WTC11 (cell line): ENCODE data around the gene KIRREL2. TPM values are rescaled to one million over a fixed set of nuclear protein-coding genes. Genes with fewer than 3 reads are reported as not detected.

Experiments
- ATAC-seq: fragments of 200-7000 bp; cut with Tn5 transposase; 2 replicates; pipeline ENCODE4 v1.10.0; 2021; ENCODE audit warnings: mild to moderate bottlenecking, moderate library complexity
- CTCF ChIA-PET: fragments of 300-600 bp; sonication (Branson Sonifier 250); formaldehyde crosslinking; loops from one replicate; lab custom pipeline; 2021; ENCODE audit warnings: antibody characterized with exemption; lab: Charles Lee
- POLR2A ChIA-PET: fragments of 350-600 bp; sonication (Branson Sonifier 250); formaldehyde crosslinking; loops from one replicate; lab custom pipeline; 2021; ENCODE audit warnings: antibody characterized with exemption; lab: Charles Lee
- DNase-seq: peaks from one replicate; pipeline ENCODE4 v3.0.0; 2021; ENCODE audit warnings: low spot score
- H3K27ac Mint-ChIP-seq: 2 replicates; pipeline ENCODE4 v1.8.0; 2021; ENCODE audit warnings: mixed read lengths
- H3K27me3 Mint-ChIP-seq: 2 replicates; pipeline ENCODE4 v1.8.0; 2021; ENCODE audit warnings: low read depth, mild to moderate bottlenecking, moderate library complexity, mixed read lengths
- H3K36me3 Mint-ChIP-seq: 2 replicates; pipeline ENCODE4 v1.8.0; 2021; ENCODE audit warnings: mixed read lengths
- H3K4me1 Mint-ChIP-seq: 2 replicates; pipeline ENCODE4 v1.8.0; 2022; ENCODE audit warnings: mixed read lengths
- H3K4me3 Mint-ChIP-seq: 2 replicates; pipeline ENCODE4 v1.8.0; 2021; ENCODE audit warnings: mild to moderate bottlenecking, moderate library complexity, mixed read lengths
- H3K9me3 Mint-ChIP-seq: 2 replicates; pipeline ENCODE4 v1.8.0; 2021; ENCODE audit warnings: mixed read lengths
- CREB1 ChIP-seq: sonication (generic); formaldehyde crosslinking; IDR thresholded peaks from 2 replicates; pipeline ENCODE4 v1.8.0; 2023; ENCODE audit warnings: mild to moderate bottlenecking, missing genetic modification reagents
- ETV6 ChIP-seq: sonication (generic); formaldehyde crosslinking; IDR thresholded peaks from 2 replicates; pipeline ENCODE4 v1.8.1; 2022; ENCODE audit warnings: mild to moderate bottlenecking, missing genetic modification reagents
- FOXK1 ChIP-seq: sonication (generic); formaldehyde crosslinking; IDR thresholded peaks from 2 replicates; pipeline ENCODE4 v1.8.0; 2022; ENCODE audit warnings: mild to moderate bottlenecking, moderate library complexity, missing genetic modification reagents
- FOXP1 ChIP-seq: sonication (generic); formaldehyde crosslinking; IDR thresholded peaks from 2 replicates; pipeline ENCODE4 v1.8.0; 2022; ENCODE audit warnings: missing genetic modification reagents, mild to moderate bottlenecking, moderate library complexity, borderline replicate concordance
- GRHL2 ChIP-seq: fragments of 250-450 bp; sonication (Bioruptor Pico); IDR thresholded peaks from 2 replicates; pipeline ENCODE4 v1.8.0; 2022; ENCODE audit warnings: mild to moderate bottlenecking, moderate library complexity; ENCODE audit not compliant: insufficient replicate concordance, severe bottlenecking
- SP1 ChIP-seq: sonication (generic); formaldehyde crosslinking; conservative IDR thresholded peaks from 2 replicates; pipeline ENCODE4 v1.8.1; 2022; ENCODE audit warnings: missing genetic modification reagents
- TP53 ChIP-seq: sonication (generic); formaldehyde crosslinking; IDR thresholded peaks from 2 replicates; pipeline ENCODE4 v1.8.1; 2023; ENCODE audit warnings: mild to moderate bottlenecking, missing genetic modification reagents
- total RNA-seq: library from RNA; stranded (reverse); gene quantifications from 3 replicates; pipeline ENCODE4 v1.2.3, GENCODE V29; 2021
- TF ChIP-seq, protein P1 (sequence below): sonication (generic); formaldehyde crosslinking; IDR thresholded peaks from 2 replicates; pipeline ENCODE4 v1.8.0; 2022; ENCODE audit warnings: missing genetic modification reagents
- TF ChIP-seq, protein P2 (sequence below): sonication (generic); formaldehyde crosslinking; IDR thresholded peaks from 2 replicates; pipeline ENCODE4 v1.8.1; 2023; ENCODE audit warnings: mild to moderate bottlenecking, missing genetic modification reagents, moderate library complexity
- TF ChIP-seq, protein P3 (sequence below): sonication (generic); formaldehyde crosslinking; conservative IDR thresholded peaks from 2 replicates; pipeline ENCODE4 v1.8.1; 2022; ENCODE audit warnings: mild to moderate bottlenecking, missing genetic modification reagents
- TF ChIP-seq, protein P4 (sequence below): sonication (generic); formaldehyde crosslinking; IDR thresholded peaks from 2 replicates; pipeline ENCODE4 v1.8.1; 2023; ENCODE audit warnings: mild to moderate bottlenecking, moderate library complexity, missing genetic modification reagents
- TF ChIP-seq, protein P5 (sequence below): sonication (generic); formaldehyde crosslinking; IDR thresholded peaks from 2 replicates; pipeline ENCODE4 v1.8.0; 2022; ENCODE audit warnings: mild to moderate bottlenecking, missing genetic modification reagents
- TF ChIP-seq, protein P6 (sequence below): sonication (generic); formaldehyde crosslinking; IDR thresholded peaks from 2 replicates; pipeline ENCODE4 v1.8.0; 2023; ENCODE audit warnings: mild to moderate bottlenecking, missing genetic modification reagents
- TF ChIP-seq, protein P7 (sequence below): fragments of 250-450 bp; sonication (Bioruptor Pico); IDR thresholded peaks from 2 replicates; pipeline ENCODE4 v1.9.0; 2021; ENCODE audit warnings: moderate library complexity, mild to moderate bottlenecking, inconsistent platforms, borderline replicate concordance

The KIRREL2 gene
- total RNA-seq, 1 experiment from 2014 or later, result 4.7 TPM

DNA sequence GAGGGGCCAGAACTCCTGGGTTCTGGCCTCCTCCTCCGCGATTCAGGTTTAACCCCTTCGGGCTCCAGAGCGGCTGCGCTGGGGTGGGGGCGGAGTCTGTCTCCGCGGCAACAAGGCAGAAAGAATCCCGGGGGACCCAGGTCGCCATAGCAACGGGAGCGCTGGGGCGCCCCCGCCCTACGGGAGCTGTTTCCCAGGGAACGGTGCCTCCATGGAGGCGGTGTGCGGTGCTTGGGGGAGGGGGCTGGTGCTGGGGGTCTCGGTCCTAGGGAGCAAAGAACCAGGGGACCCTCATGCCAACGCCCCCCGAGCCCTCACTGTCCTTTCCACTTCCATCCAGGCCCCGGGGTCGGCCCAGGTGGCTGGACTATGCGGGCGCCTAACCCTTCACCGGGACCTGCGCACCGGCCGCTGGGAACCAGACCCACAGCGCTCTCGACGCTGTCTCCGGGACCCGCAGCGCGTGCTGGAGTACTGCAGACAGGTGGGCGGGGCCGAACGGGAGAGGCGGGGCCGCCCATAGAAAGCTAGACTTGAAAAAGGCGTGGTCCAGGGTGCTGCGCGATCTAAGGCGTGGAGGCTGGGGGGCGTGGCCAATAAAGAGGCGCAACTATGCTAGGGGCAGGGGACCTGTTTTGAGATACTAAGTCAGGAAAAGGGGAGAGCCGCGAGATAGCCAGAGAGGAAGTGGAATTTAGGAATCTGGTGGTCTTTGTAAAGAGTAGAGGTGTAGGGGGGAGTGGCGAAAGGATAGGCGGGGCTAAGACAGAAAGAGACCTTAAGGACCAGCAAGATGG lies 12.8 kb downstream of the KIRREL2 start:
- Mint-ChIP-seq H3K27ac (peak overlapping the region; percentile 97), H3K4me1 (peaks cover 26% of the 10 kb centered on the region), H3K4me3 (peak overlapping the region; percentile 86), H3K27me3 (peaks cover 45% of the 10 kb centered on the region), H3K36me3 (no peaks in the 10 kb centered on the region), H3K9me3 (no peaks in the 10 kb centered on the region)
- POLR2A ChIA-PET, result interaction anchor here (0.5 to 3.0 kb wide), 10 partner anchors 8 to 312 kb away, joined by 3 to 15 read pairs (median 4); partner anchors contain the start of genes KIRREL2 and THAP8
- DNase-seq (peak; percentile 97), ATAC-seq (peak; percentile 79)
- TF ChIP-seq, protein P1, sequence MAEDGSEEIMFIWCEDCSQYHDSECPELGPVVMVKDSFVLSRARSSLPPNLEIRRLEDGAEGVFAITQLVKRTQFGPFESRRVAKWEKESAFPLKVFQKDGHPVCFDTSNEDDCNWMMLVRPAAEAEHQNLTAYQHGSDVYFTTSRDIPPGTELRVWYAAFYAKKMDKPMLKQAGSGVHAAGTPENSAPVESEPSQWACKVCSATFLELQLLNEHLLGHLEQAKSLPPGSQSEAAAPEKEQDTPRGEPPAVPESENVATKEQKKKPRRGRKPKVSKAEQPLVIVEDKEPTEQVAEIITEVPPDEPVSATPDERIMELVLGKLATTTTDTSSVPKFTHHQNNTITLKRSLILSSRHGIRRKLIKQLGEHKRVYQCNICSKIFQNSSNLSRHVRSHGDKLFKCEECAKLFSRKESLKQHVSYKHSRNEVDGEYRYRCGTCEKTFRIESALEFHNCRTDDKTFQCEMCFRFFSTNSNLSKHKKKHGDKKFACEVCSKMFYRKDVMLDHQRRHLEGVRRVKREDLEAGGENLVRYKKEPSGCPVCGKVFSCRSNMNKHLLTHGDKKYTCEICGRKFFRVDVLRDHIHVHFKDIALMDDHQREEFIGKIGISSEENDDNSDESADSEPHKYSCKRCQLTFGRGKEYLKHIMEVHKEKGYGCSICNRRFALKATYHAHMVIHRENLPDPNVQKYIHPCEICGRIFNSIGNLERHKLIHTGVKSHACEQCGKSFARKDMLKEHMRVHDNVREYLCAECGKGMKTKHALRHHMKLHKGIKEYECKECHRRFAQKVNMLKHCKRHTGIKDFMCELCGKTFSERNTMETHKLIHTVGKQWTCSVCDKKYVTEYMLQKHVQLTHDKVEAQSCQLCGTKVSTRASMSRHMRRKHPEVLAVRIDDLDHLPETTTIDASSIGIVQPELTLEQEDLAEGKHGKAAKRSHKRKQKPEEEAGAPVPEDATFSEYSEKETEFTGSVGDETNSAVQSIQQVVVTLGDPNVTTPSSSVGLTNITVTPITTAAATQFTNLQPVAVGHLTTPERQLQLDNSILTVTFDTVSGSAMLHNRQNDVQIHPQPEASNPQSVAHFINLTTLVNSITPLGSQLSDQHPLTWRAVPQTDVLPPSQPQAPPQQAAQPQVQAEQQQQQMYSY (CRISPR knock-in tag), result no peak
- TF ChIP-seq CREB1, result no peak
- TF ChIP-seq TP53, result no peak
- TF ChIP-seq FOXK1 (CRISPR knock-in tag), result 0 out of 2 replicates have a peak, but pooled peaks have one; percentile 28
- 0 out of 2 replicates have a peak, but pooled peaks have one; percentile 43 for TF ChIP-seq FOXP1 (CRISPR knock-in tag)
- TF ChIP-seq, protein P2, sequence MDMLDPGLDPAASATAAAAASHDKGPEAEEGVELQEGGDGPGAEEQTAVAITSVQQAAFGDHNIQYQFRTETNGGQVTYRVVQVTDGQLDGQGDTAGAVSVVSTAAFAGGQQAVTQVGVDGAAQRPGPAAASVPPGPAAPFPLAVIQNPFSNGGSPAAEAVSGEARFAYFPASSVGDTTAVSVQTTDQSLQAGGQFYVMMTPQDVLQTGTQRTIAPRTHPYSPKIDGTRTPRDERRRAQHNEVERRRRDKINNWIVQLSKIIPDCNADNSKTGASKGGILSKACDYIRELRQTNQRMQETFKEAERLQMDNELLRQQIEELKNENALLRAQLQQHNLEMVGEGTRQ (CRISPR knock-in tag), result 0 out of 2 replicates have a peak, but pooled peaks have one; percentile 10
- TF ChIP-seq, protein P3, sequence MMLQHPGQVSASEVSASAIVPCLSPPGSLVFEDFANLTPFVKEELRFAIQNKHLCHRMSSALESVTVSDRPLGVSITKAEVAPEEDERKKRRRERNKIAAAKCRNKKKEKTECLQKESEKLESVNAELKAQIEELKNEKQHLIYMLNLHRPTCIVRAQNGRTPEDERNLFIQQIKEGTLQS, result no peak
- TF ChIP-seq, protein P4, sequence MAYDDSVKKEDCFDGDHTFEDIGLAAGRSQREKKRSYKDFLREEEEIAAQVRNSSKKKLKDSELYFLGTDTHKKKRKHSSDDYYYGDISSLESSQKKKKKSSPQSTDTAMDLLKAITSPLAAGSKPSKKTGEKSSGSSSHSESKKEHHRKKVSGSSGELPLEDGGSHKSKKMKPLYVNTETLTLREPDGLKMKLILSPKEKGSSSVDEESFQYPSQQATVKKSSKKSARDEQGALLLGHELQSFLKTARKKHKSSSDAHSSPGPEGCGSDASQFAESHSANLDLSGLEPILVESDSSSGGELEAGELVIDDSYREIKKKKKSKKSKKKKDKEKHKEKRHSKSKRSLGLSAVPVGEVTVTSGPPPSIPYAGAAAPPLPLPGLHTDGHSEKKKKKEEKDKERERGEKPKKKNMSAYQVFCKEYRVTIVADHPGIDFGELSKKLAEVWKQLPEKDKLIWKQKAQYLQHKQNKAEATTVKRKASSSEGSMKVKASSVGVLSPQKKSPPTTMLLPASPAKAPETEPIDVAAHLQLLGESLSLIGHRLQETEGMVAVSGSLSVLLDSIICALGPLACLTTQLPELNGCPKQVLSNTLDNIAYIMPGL (CRISPR knock-in tag), result no peak
- peak; percentile 65 for TF ChIP-seq SP1
- TF ChIP-seq, protein P5, sequence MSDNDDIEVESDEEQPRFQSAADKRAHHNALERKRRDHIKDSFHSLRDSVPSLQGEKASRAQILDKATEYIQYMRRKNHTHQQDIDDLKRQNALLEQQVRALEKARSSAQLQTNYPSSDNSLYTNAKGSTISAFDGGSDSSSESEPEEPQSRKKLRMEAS, result peak; percentile 87
- peak; percentile 43; the same call in 1 of the 2 replicates for TF ChIP-seq ETV6 (CRISPR knock-in tag)
- TF ChIP-seq, protein P6, sequence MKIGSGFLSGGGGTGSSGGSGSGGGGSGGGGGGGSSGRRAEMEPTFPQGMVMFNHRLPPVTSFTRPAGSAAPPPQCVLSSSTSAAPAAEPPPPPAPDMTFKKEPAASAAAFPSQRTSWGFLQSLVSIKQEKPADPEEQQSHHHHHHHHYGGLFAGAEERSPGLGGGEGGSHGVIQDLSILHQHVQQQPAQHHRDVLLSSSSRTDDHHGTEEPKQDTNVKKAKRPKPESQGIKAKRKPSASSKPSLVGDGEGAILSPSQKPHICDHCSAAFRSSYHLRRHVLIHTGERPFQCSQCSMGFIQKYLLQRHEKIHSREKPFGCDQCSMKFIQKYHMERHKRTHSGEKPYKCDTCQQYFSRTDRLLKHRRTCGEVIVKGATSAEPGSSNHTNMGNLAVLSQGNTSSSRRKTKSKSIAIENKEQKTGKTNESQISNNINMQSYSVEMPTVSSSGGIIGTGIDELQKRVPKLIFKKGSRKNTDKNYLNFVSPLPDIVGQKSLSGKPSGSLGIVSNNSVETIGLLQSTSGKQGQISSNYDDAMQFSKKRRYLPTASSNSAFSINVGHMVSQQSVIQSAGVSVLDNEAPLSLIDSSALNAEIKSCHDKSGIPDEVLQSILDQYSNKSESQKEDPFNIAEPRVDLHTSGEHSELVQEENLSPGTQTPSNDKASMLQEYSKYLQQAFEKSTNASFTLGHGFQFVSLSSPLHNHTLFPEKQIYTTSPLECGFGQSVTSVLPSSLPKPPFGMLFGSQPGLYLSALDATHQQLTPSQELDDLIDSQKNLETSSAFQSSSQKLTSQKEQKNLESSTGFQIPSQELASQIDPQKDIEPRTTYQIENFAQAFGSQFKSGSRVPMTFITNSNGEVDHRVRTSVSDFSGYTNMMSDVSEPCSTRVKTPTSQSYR, result no peak
- TF ChIP-seq, protein P7, sequence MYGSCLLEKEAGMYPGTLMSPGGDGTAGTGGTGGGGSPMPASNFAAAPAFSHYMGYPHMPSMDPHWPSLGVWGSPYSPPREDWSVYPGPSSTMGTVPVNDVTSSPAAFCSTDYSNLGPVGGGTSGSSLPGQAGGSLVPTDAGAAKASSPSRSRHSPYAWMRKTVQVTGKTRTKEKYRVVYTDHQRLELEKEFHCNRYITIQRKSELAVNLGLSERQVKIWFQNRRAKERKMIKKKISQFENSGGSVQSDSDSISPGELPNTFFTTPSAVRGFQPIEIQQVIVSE, result no peak
- no peak for TF ChIP-seq GRHL2 (CRISPR knock-in tag)
- CTCF ChIA-PET, result interaction anchor here (0.5 to 3.7 kb wide), 28 partner anchors 9 to 312 kb away, joined by 3 to 25 read pairs (median 4); partner anchors contain the start of genes KIRREL2, LIN37, PSENEN and U2AF1L4
